ENCODE measurements around the gene TYK2.
"Not testable (repeated sequence)": the region's sequence is repeated elsewhere in the genome, so short reads cannot be mapped to it uniquely, and the experiment has no call there.

DNA sequence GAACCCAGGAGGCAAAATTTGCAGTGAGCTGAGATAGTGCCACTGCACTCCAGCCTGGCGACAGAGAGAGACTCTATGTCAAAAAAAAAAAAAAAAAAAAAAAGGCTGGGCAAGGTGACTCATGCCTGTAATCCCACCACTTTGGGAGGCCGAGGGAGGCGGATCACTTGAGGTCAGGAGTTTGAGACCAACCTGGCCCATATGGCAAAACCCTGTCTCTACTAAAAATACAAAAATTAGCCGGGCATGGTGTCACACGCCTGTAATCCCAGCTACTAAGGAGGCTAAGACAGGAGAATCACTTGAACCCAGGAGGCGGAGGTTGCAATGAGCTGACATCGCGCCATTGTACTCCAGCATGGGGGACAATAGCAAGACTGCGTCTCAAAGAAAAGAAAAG, 43.6 kb downstream of the TYK2 start:
- not testable (repeated sequence) for TF ChIP-seq EP300, CTCF, POLR2AphosphoS5 (IDR thresholded peaks at IDR 0.05)
